Measurements from ENCODE around the gene HTR1B. TPM values are rescaled to one million over a fixed set of nuclear protein-coding genes. Genes with fewer than 3 reads are reported as not detected.

Gene HTR1B
- total RNA-seq, 2 donors from 2014 or later, result 0.19 to 0.32 TPM

DNA sequence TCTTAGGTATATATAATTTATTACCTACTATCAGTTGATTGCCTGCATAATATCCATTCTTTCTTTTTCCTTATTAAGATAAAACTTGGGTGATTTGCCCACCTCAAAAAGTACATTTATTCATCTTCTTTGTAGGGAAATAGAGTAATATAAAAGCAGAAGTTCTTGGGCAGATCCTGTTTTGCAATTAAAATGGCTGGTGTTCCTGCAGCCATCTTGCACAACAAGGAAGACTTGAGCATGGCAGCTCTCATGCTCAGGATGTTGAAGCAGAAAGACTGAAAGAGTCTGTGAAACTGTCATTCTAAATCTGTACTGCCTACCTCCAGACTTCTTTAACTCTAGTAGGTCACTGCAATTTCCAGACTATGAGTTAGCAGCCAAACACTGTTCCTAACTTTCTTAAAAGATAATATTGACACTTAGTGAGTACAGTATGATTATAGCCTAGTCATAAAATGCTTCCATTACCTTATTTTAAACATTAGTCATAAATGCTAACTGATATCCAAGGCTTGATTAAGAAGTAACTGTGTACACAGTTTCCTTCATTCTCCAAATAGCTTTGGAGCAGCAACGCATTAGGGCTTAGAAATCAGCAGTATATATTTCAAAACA lies 24.6 kb upstream of the HTR1B start:
- no peak overlapping the region for H3K4me3 ChIP-seq
- no peak for DNase-seq
- no peaks in the 10 kb centered on the region for H3K36me3 ChIP-seq
- H3K27ac ChIP-seq, result no peak overlapping the region
- intact Hi-C loops (cut with DNase I), result no loop called here
- no peaks in the 10 kb centered on the region for H3K9me3 ChIP-seq
- no peaks in the 10 kb centered on the region for H3K27me3 ChIP-seq
- TF ChIP-seq CTCF (IDR thresholded peaks at IDR 0.05), result no peak
- H3K4me1 ChIP-seq, result no peaks in the 10 kb centered on the region
- no peak overlapping the region for H3K9ac ChIP-seq (ENCODE audit: low read depth in 2 of 2, low read length in 2 of 2)

GRCh38 chr6:77482981-77483380 lies 19.7 kb upstream of the HTR1B start:
- H3K27me3 ChIP-seq, result no peaks in the 10 kb centered on the region
- no peak overlapping the region for H3K4me3 ChIP-seq
- H3K9ac ChIP-seq (ENCODE audit: low read depth in 2 of 2, low read length in 2 of 2), result no peak overlapping the region
- no peaks in the 10 kb centered on the region for H3K4me1 ChIP-seq
- DNase-seq, result no peak
- intact Hi-C loops (cut with DNase I), result no loop called here
- no peaks in the 10 kb centered on the region for H3K9me3 ChIP-seq
- H3K36me3 ChIP-seq, result no peaks in the 10 kb centered on the region
- TF ChIP-seq CTCF (IDR thresholded peaks at IDR 0.05), result no peak
- H3K27ac ChIP-seq, result no peak overlapping the region

DNA sequence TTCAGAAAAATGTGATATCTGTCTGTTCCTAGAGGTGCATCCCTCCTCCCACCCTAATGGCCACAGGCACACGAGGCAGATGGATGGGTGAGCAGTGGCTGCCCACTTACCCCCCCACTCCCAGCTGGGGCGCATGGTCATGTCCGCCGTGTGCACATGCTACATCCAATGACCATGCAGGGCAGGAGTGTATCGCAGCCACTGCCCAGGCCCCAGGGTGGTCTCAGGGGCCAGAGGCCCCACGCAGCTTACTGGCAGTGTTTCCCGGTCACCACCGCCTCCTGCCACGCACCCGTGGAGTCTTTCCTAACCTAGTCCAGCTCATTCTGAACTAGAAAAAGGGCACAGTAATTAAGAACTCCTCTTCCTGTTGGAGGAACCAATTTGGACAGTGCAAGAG lies 11.7 kb upstream of the HTR1B start:
- H3K36me3 ChIP-seq, result no peaks in the 10 kb centered on the region
- intact Hi-C loops (cut with DNase I), result no loop called here
- no peak overlapping the region for H3K27ac ChIP-seq
- DNase-seq, result no peak
- H3K9me3 ChIP-seq, result no peaks in the 10 kb centered on the region
- no peaks in the 10 kb centered on the region for H3K4me1 ChIP-seq
- no peaks in the 10 kb centered on the region for H3K27me3 ChIP-seq
- no peak for TF ChIP-seq CTCF (IDR thresholded peaks at IDR 0.05)
- no peak overlapping the region for H3K9ac ChIP-seq (ENCODE audit: low read depth in 2 of 2, low read length in 2 of 2)
- no peak overlapping the region for H3K4me3 ChIP-seq

DNA sequence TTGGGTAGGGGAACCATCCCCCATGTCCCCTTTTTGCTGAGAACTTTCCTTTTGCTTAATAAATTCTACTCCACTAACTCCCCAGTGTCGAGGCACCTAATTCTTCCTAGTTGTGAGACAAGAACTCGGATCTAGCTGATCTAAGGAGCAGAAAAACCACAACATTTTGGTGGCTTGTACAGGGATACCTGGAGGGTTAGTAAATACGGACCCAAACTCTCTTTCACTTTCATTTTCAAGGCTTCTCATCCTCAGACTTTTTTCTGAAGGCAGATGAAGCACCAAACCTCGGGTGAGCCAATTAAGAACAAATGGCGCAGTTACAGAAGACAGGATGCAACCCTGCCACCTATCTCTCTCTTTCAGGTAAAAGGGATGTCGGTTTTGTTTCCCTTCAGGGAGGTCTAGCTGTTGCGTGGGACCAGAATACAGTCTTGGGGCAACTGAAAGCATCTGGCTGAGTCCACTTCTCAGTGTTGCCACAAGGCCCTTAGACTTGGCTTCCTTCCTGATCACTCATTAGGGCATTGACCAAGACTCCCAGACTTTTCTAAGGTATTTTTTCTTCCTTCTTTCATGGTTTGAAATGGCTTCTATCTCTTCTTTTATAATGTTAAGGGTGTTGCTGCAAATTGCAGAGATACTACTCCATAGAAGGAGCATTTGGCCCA lies 11.1 kb upstream of the HTR1B start:
- Histone ChIP-seq H3K36me3 (no peaks in the 10 kb centered on the region), H3K4me3 (no peak overlapping the region), H3K27me3 (no peaks in the 10 kb centered on the region), H3K9me3 (no peaks in the 10 kb centered on the region), H3K27ac (no peak overlapping the region), H3K9ac (ENCODE audit: low read depth in 2 of 2, low read length in 2 of 2) (no peak overlapping the region), H3K4me1 (no peaks in the 10 kb centered on the region)
- no peak for TF ChIP-seq CTCF (IDR thresholded peaks at IDR 0.05)
- DNase-seq, result no peak
- intact Hi-C loops (cut with DNase I), result no loop called here

- H3K4me3 ChIP-seq, result no peak overlapping the region
- H3K27me3 ChIP-seq, result no peaks in the 10 kb centered on the region
- DNase-seq, result no peak
- H3K4me1 ChIP-seq, result no peaks in the 10 kb centered on the region
- H3K9me3 ChIP-seq, result no peaks in the 10 kb centered on the region
- H3K27ac ChIP-seq, result no peak overlapping the region
- no peaks in the 10 kb centered on the region for H3K36me3 ChIP-seq
- no peak for TF ChIP-seq CTCF (IDR thresholded peaks at IDR 0.05)
- intact Hi-C loops (cut with DNase I), result no loop called here
- H3K9ac ChIP-seq (ENCODE audit: low read depth in 2 of 2, low read length in 2 of 2), result no peak overlapping the region
Observed at GRCh38 chr6:77470983-77471382, 7.7 kb upstream of the HTR1B start.
